ENCODE data around the gene CCDC192. TPM values are rescaled to one million over a fixed set of nuclear protein-coding genes. Genes with fewer than 3 reads are reported as not detected.
A peak's percentile ranks its signal among the peaks of the same experiment; 100 is the strongest.

Gene CCDC192
- total RNA-seq, 1 donor from 2014 or later: 2.1 TPM

GRCh38 chr5:127865273-127865672 is 162.1 kb downstream of the CCDC192 start:
- no peak overlapping the region for H3K4me3 Mint-ChIP-seq
- no peaks in the 10 kb centered on the region for H3K9me3 Mint-ChIP-seq
- no peak for TF ChIP-seq CTCF (IDR thresholded peaks at IDR 0.05; ENCODE audit: unreplicated experiment)
- H3K36me3 Mint-ChIP-seq: no peaks in the 10 kb centered on the region
- no peaks in the 10 kb centered on the region for H3K27me3 Mint-ChIP-seq (ENCODE audit: low read depth)
- H3K4me1 Mint-ChIP-seq: peaks cover 15% of the 10 kb centered on the region
- DNase-seq (ENCODE audit: low spot score in 2 of 2, unreplicated experiment in 2 of 2): no peak
- no peak overlapping the region for H3K27ac Mint-ChIP-seq

DNA sequence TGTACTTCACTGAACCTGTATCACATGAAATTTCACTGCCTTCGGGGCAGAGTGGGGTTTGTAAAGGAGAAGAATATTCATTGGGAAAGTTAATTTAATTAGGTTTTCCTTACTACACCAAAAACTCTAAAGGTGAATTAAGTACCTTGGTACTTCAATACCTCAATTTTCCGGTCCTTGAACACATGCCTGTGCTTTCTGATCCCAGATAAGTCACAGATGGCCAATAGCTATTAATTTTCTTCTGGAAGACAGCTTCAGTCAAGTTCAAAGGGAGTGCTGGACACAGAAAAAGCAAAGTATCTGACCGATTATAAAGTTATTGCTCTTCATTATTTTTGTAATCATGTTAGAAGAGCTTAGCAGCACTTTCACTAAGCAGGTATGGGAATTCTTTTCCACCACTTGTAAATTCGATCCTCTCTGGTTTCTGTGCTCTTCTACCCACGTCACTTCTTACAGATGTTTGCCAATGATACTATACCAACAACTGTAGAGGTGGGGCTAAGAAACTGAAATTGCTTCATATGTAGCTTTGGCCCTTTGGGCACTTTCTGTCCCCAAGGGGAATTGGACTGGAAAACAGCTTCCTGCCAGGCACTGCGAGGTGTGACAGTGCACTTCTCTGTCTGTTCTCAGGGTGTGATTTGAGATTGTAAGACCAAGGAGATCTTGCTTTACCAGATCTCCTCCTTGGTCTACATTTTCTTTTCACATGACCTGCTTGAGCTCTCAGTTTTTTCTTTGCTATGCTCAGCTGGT is 164.0 kb downstream of the CCDC192 start:
- Mint-ChIP-seq H3K4me3 (no peak overlapping the region), H3K27ac (peak overlapping the region; percentile 86), H3K36me3 (no peaks in the 10 kb centered on the region)

DNA sequence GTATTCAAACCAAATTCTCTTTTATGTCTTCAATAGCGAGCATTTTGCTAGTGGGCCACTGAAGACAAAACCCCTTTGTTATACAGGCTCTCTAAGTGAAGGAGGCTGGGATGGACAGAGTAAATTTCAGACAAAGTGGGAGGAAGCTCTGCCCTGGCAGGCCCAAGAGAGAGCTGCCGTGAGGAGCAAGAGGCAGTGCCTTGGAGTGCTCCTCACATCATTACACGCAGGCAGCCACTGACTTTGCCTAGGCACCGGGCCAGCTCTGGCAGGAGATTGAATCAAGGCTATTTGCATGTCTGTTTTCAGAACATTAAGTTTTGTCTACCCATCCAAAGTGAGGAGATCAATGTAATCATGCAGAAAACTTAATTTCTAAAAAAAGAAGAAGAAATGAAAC is 167.7 kb downstream of the CCDC192 start:
- Mint-ChIP-seq H3K9me3 (no peaks in the 10 kb centered on the region), H3K27ac (no peak overlapping the region), H3K4me3 (no peak overlapping the region), H3K36me3 (no peaks in the 10 kb centered on the region), H3K4me1 (peaks cover 19% of the 10 kb centered on the region), H3K27me3 (ENCODE audit: low read depth) (no peaks in the 10 kb centered on the region)
- no peak for DNase-seq (ENCODE audit: low spot score in 2 of 2, unreplicated experiment in 2 of 2)
- TF ChIP-seq CTCF (IDR thresholded peaks at IDR 0.05; ENCODE audit: unreplicated experiment): no peak

More for the DNA sequence above, 164.0 kb downstream of the CCDC192 start:
- no peaks in the 10 kb centered on the region for H3K9me3 Mint-ChIP-seq
- no peak for DNase-seq (ENCODE audit: low spot score in 2 of 2, unreplicated experiment in 2 of 2)
- TF ChIP-seq CTCF (IDR thresholded peaks at IDR 0.05; ENCODE audit: unreplicated experiment): no peak
- no peaks in the 10 kb centered on the region for H3K27me3 Mint-ChIP-seq (ENCODE audit: low read depth)
- H3K4me1 Mint-ChIP-seq: peaks cover 19% of the 10 kb centered on the region

DNA sequence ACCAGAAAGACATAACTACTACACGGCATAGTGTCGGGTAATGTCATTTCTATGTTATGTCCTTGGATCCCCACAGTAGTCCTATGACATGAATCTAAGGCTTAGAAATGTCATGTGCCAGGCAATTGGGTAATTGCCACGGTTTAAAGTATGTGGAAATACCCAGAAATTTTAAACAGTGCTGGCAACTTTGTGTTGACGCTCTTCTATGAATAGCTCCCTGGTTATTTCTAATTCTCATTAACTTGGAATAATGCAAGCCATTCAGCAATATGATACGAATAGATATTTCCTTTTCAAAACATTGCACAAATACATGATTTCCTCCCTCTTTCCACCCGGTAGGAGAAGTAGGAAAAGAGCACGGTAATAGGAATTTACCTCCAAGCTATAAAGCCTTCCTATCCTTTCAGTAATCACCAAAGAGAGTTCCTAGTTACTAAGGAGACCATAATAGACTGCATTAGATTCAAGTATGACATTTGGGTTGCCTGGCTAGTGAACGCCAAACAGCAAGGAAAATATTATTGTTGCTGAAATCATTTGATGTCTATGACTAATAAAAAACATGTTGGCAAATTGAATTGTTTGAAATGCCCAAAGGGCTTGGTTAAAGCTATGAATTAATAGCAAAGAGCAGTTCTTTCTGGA is 168.4 kb downstream of the CCDC192 start:
- TF ChIP-seq CTCF (IDR thresholded peaks at IDR 0.05; ENCODE audit: unreplicated experiment): no peak
- peaks cover 18% of the 10 kb centered on the region for H3K4me1 Mint-ChIP-seq
- no peak overlapping the region for H3K27ac Mint-ChIP-seq
- H3K9me3 Mint-ChIP-seq: no peaks in the 10 kb centered on the region
- H3K27me3 Mint-ChIP-seq (ENCODE audit: low read depth): no peaks in the 10 kb centered on the region
- no peak overlapping the region for H3K4me3 Mint-ChIP-seq
- no peak for DNase-seq (ENCODE audit: low spot score in 2 of 2, unreplicated experiment in 2 of 2)
- no peaks in the 10 kb centered on the region for H3K36me3 Mint-ChIP-seq

- no peak overlapping the region for H3K4me3 Mint-ChIP-seq
- H3K27me3 Mint-ChIP-seq (ENCODE audit: low read depth): no peaks in the 10 kb centered on the region
- H3K9me3 Mint-ChIP-seq: no peaks in the 10 kb centered on the region
- H3K36me3 Mint-ChIP-seq: no peaks in the 10 kb centered on the region
- H3K4me1 Mint-ChIP-seq: peaks cover 9% of the 10 kb centered on the region
- DNase-seq (ENCODE audit: low spot score in 2 of 2, unreplicated experiment in 2 of 2): no peak
- TF ChIP-seq CTCF (IDR thresholded peaks at IDR 0.05; ENCODE audit: unreplicated experiment): no peak
- no peak overlapping the region for H3K27ac Mint-ChIP-seq
Measured at GRCh38 chr5:127872494-127872893, 169.3 kb downstream of the CCDC192 start.

All from mesothelial cell of epicardium (in vitro differentiated cells).